ENCODE results near the gene MCM6.

DNA sequence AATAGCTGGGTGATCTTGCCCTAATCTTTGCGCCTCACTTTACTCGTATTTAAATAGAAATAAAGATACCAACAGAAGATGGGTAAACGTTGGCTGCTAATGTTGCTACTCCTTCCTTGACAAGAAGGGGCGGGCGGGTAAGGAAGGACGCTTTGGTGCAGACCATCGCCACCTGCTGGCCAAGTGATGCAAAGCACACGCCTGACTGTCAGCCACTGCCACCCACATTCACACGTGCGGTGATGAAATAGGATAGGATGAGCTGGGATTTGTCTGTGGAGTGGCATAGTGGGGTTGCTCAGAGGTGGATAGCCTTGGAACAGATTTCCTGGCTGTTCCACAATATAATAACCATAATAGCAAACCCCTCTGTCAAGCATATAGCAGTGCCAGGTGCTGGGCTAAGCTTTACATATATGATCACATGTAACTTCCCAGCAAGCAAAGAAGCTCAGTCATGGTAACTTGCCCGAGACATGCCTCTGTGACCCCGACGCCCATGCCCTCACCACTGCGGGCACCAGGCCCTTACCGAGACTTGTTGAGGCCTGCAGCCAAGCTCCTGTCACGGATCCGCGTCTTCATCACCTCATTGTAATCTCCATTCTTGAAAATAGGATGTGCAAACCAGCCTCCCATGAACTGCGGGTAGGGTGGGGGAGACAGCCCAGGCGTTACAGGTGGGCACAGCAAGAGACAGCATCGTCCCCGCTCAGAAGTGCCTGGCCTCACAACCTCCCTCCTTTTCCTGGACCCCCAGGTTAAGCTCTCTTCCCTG is 78.6 kb downstream of the MCM6 start:
- no peak for TF ChIP-seq POLR2A (IDR thresholded peaks at IDR 0.05)
- TF ChIP-seq, protein P1, sequence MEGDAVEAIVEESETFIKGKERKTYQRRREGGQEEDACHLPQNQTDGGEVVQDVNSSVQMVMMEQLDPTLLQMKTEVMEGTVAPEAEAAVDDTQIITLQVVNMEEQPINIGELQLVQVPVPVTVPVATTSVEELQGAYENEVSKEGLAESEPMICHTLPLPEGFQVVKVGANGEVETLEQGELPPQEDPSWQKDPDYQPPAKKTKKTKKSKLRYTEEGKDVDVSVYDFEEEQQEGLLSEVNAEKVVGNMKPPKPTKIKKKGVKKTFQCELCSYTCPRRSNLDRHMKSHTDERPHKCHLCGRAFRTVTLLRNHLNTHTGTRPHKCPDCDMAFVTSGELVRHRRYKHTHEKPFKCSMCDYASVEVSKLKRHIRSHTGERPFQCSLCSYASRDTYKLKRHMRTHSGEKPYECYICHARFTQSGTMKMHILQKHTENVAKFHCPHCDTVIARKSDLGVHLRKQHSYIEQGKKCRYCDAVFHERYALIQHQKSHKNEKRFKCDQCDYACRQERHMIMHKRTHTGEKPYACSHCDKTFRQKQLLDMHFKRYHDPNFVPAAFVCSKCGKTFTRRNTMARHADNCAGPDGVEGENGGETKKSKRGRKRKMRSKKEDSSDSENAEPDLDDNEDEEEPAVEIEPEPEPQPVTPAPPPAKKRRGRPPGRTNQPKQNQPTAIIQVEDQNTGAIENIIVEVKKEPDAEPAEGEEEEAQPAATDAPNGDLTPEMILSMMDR (IDR thresholded peaks at IDR 0.05) = peak; percentile 51 to 83 (median 64)
- TF ChIP-seq EP300 (IDR thresholded peaks at IDR 0.05) = no peak

Data from sigmoid colon (tissue), 4 donors.